ENCODE measurements around the gene TMC5. TPM values are rescaled to one million over a fixed set of nuclear protein-coding genes. Genes with fewer than 3 reads are reported as not detected.
A peak's percentile ranks its signal among the peaks of the same experiment; 100 is the strongest.

TMC5 gene
- total RNA-seq, 1 experiment from 2014 or later, result 1.2 TPM

DNA sequence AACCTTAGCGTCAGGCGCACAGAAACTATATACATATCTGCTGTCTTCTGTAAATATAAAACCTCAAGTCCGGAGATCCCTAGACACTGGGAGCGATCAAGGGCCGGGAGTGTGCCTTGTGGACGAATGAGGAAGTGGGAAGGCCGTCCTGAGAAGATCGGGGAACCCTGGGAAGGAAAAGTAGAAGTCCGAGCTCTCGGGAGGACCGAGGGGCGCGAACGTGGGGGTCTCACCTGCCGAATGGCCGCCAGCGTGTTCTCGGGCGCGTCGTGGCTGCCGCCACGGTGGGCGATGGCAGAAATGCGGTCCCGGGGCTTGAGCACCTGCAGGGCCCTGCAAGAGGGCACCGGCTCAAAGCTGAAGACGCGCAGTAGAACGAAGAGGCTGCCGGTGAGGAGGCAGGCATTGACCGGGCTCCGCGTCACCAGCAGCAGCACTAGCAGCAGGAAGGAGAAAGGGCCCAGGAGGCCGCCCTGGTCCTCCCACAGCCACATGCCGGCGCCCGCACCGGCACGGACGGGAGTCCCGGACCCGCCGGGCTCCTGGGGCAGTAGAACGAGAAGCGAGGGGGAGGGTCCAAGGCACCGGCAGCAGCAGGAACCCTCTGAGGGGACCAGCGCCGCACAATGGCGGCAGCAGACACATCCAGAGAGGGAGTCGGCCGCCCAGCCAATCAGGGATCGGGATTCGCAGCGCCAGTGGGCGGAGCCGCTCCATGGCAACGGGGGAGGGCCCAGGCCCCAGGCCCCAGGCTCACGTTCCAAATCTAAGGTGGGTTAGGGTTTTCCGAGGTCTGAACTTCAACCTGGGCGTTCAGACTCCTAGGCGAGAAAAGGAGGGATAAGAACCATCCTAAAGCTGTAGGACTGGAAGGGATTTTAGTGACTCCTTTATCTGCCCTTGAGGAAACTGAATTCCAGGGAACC lies 104.1 kb downstream of the TMC5 start, which contains the start of gene GDE1:
GDE1 (minus strand) TSS at position 628 of the 926 bp plus-strand sequence; CDS start at position 494, 134 bp downstream.
- Histone ChIP-seq H2BK5ac (ENCODE audit: insufficient read length, low read length) (no peak within 1 kb of the TSS), H3K9me3 (ENCODE audit: control insufficient read depth, low read depth, low read length) (no peaks in the 10 kb centered on the region), H4K8ac (replicated peaks; ENCODE audit: insufficient read length, low read depth, low read length) (no peak within 1 kb of the TSS), H3K23me2 (ENCODE audit: insufficient read length, low read depth, low read length, poor library complexity, severe bottlenecking) (peaks cover 18% of the 10 kb centered on the region), H2AFZ (ENCODE audit: low read length) (no peak within 1 kb of the TSS), H3K27ac (ENCODE audit: insufficient read length, low read depth, low read length) (no peak within 1 kb of the TSS), H4K20me1 (ENCODE audit: control insufficient read depth, insufficient read depth, insufficient read length) (no peaks in the 10 kb centered on the region), H3K9ac (ENCODE audit: extremely low read depth, insufficient read length, low read length) (peak within 1 kb of the TSS; percentile 85), H2BK15ac (ENCODE audit: low read depth, low read length) (no peak within 1 kb of the TSS), H3K4ac (ENCODE audit: low read depth, low read length) (no peak within 1 kb of the TSS), H3K4me1 (ENCODE audit: insufficient read depth, low read length) (0 out of 2 replicates have a peak, but pooled peaks cover 3% of the 10 kb centered on the region), H3K18ac (ENCODE audit: insufficient read length, low read depth, low read length) (peak within 1 kb of the TSS; percentile 20), H3K79me2 (ENCODE audit: insufficient read depth, low read length) (peaks cover 7% of the 10 kb centered on the region; the same call in 1 of the 2 replicates), H2BK20ac (ENCODE audit: low read depth, low read length, poor library complexity, severe bottlenecking) (no peak within 1 kb of the TSS), H3K56ac (ENCODE audit: insufficient read length, low read depth, low read length) (no peak within 1 kb of the TSS), H4K5ac (ENCODE audit: insufficient read length, low read depth, low read length) (no peak within 1 kb of the TSS), H2AK5ac (ENCODE audit: insufficient read length, low read length) (no peak within 1 kb of the TSS), H4K91ac (ENCODE audit: insufficient read length, low read depth, low read length) (no peak within 1 kb of the TSS), H3K27me3 (ENCODE audit: insufficient read depth, low read length) (no peaks in the 10 kb centered on the region), H3T11ph (ENCODE audit: low read length) (no peak within 1 kb of the TSS), H2BK12ac (ENCODE audit: insufficient read length, low read depth, low read length) (no peak within 1 kb of the TSS), H2BK120ac (ENCODE audit: low read depth, low read length, poor library complexity, severe bottlenecking) (no peak within 1 kb of the TSS), H3K23ac (ENCODE audit: insufficient read length, low read depth, low read length) (no peak within 1 kb of the TSS), H3K4me2 (ENCODE audit: insufficient read depth, insufficient read length, low read length) (peak within 1 kb of the TSS; percentile 97), H3K14ac (ENCODE audit: insufficient read depth, low read length) (peak within 1 kb of the TSS; percentile 90; the same call in 1 of the 2 replicates), H3K79me1 (ENCODE audit: insufficient read depth, low read depth, low read length, poor library complexity, severe bottlenecking) (no peaks in the 10 kb centered on the region)
- Mint-ChIP-seq H3K4me3 (peak within 1 kb of the TSS; percentile 87 to 92), H3K27me3 (ENCODE audit: low read depth) (no peaks in the 10 kb centered on the region), H3K4me1 (peaks cover 42 to 46% of the 10 kb centered on the region in 2 experiments), H3K9me3 (no peaks in the 10 kb centered on the region), H3K36me3 (ENCODE audit: insufficient read depth in 1 of 3, low read depth in 3 of 3) (peaks cover 5 to 23% (median 11%) of the 10 kb centered on the region in 3 experiments; a peak in 5 of 7 replicates), H3K27ac (peak within 1 kb of the TSS; percentile 81 to 97 (median 92))
- DNase-seq, result peak; percentile 97
- no CpG with 5 or more reads among the region's 62 CpGs for WGBS (ENCODE audit: extremely low coverage, insufficient read length, low lambda C conversion rate)
- TF ChIP-seq, protein P1, sequence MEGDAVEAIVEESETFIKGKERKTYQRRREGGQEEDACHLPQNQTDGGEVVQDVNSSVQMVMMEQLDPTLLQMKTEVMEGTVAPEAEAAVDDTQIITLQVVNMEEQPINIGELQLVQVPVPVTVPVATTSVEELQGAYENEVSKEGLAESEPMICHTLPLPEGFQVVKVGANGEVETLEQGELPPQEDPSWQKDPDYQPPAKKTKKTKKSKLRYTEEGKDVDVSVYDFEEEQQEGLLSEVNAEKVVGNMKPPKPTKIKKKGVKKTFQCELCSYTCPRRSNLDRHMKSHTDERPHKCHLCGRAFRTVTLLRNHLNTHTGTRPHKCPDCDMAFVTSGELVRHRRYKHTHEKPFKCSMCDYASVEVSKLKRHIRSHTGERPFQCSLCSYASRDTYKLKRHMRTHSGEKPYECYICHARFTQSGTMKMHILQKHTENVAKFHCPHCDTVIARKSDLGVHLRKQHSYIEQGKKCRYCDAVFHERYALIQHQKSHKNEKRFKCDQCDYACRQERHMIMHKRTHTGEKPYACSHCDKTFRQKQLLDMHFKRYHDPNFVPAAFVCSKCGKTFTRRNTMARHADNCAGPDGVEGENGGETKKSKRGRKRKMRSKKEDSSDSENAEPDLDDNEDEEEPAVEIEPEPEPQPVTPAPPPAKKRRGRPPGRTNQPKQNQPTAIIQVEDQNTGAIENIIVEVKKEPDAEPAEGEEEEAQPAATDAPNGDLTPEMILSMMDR (conservative IDR thresholded peaks at IDR 0.05), result peak; percentile 34
